Measurements from ENCODE around the gene PLRG1. TPM values are rescaled to one million over a fixed set of nuclear protein-coding genes. Genes with fewer than 3 reads are reported as not detected.

Gene PLRG1
- total RNA-seq, 2 experiments from 2014 or later, result 150 to 152 TPM

- H3K4me3 Mint-ChIP-seq, result no peak overlapping the region
- peaks cover 17% of the 10 kb centered on the region for H3K27me3 Mint-ChIP-seq
- no peaks in the 10 kb centered on the region for H3K36me3 Mint-ChIP-seq
- no peaks in the 10 kb centered on the region for H3K9me3 Mint-ChIP-seq
- no peak for DNase-seq
- no peaks in the 10 kb centered on the region for H3K4me1 Mint-ChIP-seq
- H3K27ac Mint-ChIP-seq, result no peak overlapping the region
These were observed 33.5 kb upstream of the PLRG1 start for GRCh38 chr4:154583677-154584076.

- peaks cover 17% of the 10 kb centered on the region for H3K27me3 Mint-ChIP-seq
- no peaks in the 10 kb centered on the region for H3K9me3 Mint-ChIP-seq
- no peaks in the 10 kb centered on the region for H3K36me3 Mint-ChIP-seq
- H3K27ac Mint-ChIP-seq, result no peak overlapping the region
- H3K4me3 Mint-ChIP-seq, result no peak overlapping the region
- DNase-seq, result no peak
- no peaks in the 10 kb centered on the region for H3K4me1 Mint-ChIP-seq
These were observed 33.0 kb upstream of the PLRG1 start for GRCh38 chr4:154583230-154583629.

DNA sequence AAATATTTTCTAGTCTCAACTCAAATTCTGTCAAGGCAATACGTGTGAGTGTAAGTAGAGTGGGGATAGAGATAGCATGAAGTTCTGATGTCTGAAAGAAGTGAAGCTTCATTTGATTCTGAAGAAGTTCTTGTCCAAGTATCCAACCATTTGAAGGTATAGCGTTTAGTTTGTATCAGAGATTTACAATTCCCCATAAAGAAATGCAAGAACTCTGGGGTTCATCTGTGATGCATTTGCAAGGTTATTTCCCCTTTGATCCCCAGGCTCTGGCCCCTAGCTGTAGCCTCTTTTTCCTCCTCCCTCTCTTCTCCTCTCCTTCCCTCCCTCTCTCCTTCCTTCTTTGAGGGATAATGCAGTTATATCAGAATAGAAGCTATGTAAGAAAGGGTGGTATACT is 32.5 kb upstream of the PLRG1 start:
- Mint-ChIP-seq H3K27ac (no peak overlapping the region), H3K27me3 (peaks cover 18% of the 10 kb centered on the region), H3K36me3 (no peaks in the 10 kb centered on the region), H3K4me3 (no peak overlapping the region), H3K4me1 (no peaks in the 10 kb centered on the region), H3K9me3 (no peaks in the 10 kb centered on the region)
- DNase-seq, result no peak

DNA sequence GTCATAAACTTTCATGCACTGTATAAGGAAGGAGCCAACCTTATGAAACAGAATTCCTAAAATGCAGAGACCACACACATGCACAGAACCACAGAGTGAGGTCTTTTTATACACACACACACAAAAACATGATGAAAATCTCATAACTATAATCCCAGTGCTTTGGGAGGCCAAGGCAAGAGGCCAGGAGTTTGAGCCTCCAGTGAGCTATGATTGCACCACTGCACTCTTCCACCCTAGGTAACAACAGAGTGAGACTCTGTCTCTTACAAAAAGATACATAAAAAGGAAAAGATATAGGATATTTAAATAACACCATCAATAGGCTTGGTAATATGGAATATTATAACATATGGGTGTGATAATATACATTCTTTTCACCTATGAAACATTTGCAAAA is 29.7 kb upstream of the PLRG1 start:
- H3K9me3 Mint-ChIP-seq, result no peaks in the 10 kb centered on the region
- no peaks in the 10 kb centered on the region for H3K4me1 Mint-ChIP-seq
- no peak for DNase-seq
- no peak overlapping the region for H3K27ac Mint-ChIP-seq
- no peaks in the 10 kb centered on the region for H3K36me3 Mint-ChIP-seq
- H3K4me3 Mint-ChIP-seq, result no peak overlapping the region
- H3K27me3 Mint-ChIP-seq, result peaks cover 20% of the 10 kb centered on the region

DNA sequence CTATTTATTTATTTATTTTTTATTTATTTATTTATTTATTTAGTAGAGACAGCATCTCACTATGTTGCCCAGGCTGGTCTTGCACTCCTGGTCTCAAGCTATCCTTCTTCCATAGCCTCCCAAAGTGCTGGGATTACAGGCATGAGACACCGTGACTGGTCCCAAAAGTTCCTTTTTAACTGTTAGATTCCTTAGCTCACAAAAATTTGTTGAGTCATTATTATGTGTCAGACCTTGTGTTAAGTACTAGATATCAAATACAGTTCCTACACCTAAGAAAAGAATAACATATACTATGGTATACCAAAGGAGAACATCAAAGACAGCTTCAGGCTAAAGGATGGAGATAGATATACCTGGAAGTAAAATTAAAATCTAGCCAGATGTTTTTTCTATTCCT is 28.7 kb upstream of the PLRG1 start:
- Mint-ChIP-seq H3K36me3 (no peaks in the 10 kb centered on the region), H3K27ac (no peak overlapping the region), H3K4me1 (no peaks in the 10 kb centered on the region), H3K4me3 (no peak overlapping the region), H3K27me3 (peaks cover 23% of the 10 kb centered on the region), H3K9me3 (no peaks in the 10 kb centered on the region)
- no peak for DNase-seq

DNA sequence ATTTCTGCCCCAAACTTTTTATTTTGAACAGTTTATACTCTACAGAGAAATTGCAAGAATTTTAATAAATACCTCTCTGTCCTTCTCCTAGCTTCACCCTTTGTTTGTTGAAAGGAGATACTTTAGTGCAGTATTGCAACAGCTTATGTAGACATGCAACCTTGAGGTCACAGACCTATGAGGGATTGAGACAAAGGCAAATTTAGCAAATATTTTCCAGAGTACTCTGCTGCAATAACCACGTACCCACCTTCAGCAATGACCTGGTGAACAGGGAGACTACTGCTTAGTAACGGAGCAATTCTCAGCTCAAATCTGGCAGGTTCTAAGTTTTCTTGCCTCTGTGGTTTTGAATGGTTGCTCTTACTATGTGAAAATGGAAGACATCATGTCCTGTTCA is 27.1 kb upstream of the PLRG1 start:
- Mint-ChIP-seq H3K36me3 (no peaks in the 10 kb centered on the region), H3K27ac (no peak overlapping the region), H3K27me3 (peaks cover 23% of the 10 kb centered on the region), H3K4me3 (no peak overlapping the region), H3K4me1 (no peaks in the 10 kb centered on the region), H3K9me3 (no peaks in the 10 kb centered on the region)
- DNase-seq, result no peak

DNA sequence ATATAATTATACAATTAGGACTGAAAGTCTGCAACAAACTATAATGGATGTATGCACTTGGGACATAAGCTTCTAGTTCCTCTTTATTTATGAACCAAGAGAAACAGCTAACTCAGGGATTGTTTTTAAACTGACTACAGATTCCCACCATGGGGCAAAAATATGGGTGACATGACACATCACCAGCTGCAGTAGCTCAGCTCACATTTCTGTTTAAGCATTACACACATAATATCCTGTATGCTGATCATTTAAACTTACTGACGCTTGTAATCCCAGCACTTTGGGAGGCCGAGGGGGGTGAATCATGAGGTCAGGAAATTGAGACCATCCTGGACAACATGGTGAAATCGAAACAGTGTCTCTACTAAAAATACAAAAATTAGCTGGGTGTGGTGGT is 24.1 kb upstream of the PLRG1 start:
- DNase-seq, result no peak
- H3K4me3 Mint-ChIP-seq, result no peak overlapping the region
- H3K4me1 Mint-ChIP-seq, result no peaks in the 10 kb centered on the region

DNA sequence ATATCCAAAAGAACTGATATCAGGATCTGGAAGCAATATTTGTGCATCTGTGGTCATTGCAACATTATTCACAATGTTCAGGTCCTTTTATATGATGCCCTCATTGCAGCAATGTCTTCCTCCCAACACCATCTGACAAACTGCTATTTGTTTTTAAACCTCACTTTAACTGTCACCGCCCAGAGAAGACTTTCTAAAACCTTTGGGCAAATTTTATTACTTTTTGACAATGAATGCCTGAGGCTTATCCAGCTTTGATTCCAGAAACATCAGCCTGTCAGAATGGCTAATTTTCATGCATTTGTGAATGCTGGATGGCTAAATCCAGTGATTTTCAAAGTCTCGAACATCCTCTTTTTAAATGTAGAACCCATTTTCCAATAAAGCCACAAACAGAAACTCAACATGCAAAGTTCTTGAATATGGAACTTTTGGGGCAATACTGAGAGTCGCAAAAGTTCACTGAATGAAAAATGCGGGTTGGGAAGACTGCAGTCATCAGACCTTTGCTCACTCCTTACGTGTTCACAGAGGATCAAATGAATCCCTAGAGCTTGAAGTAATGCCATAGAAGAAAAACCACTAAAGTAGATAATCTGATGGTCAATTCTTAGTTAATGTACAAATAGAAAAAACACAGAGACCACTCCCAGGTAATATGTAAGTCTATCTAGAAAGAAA is 23.1 kb upstream of the PLRG1 start:
- DNase-seq, result no peak
- no peak overlapping the region for H3K27ac Mint-ChIP-seq
- H3K9me3 Mint-ChIP-seq, result no peaks in the 10 kb centered on the region
- H3K27me3 Mint-ChIP-seq, result peaks cover 28% of the 10 kb centered on the region
- no peaks in the 10 kb centered on the region for H3K36me3 Mint-ChIP-seq
- H3K4me1 Mint-ChIP-seq, result no peaks in the 10 kb centered on the region
- H3K4me3 Mint-ChIP-seq, result no peak overlapping the region

More for the DNA sequence above, 24.1 kb upstream of the PLRG1 start:
- Mint-ChIP-seq H3K36me3 (no peaks in the 10 kb centered on the region), H3K27ac (no peak overlapping the region), H3K9me3 (no peaks in the 10 kb centered on the region), H3K27me3 (peaks cover 28% of the 10 kb centered on the region)

DNA sequence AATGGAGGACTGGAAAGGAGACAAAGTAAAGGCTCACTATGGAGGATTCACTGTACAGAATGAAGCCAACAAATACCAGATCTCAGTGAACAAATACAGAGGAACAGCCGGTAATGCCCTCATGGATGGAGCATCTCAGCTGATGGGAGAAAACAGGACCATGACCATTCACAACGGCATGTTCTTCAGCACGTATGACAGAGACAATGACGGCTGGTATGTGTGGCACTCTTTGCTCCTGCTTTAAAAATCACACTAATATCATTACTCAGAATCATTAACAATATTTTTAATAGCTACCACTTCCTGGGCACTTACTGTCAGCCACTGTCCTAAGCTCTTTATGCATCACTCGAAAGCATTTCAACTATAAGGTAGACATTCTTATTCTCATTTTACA is 19.4 kb upstream of the PLRG1 start:
- H3K9me3 Mint-ChIP-seq, result no peaks in the 10 kb centered on the region
- no peak overlapping the region for H3K4me3 Mint-ChIP-seq
- no peak for DNase-seq
- H3K27ac Mint-ChIP-seq, result no peak overlapping the region
- peaks cover 5% of the 10 kb centered on the region for H3K4me1 Mint-ChIP-seq
- H3K27me3 Mint-ChIP-seq, result peaks cover 15% of the 10 kb centered on the region
- no peaks in the 10 kb centered on the region for H3K36me3 Mint-ChIP-seq

- Mint-ChIP-seq H3K27ac (no peak overlapping the region), H3K27me3 (peaks cover 13% of the 10 kb centered on the region), H3K4me1 (peaks cover 5% of the 10 kb centered on the region), H3K4me3 (no peak overlapping the region), H3K9me3 (no peaks in the 10 kb centered on the region), H3K36me3 (no peaks in the 10 kb centered on the region)
- DNase-seq, result no peak
These were observed 18.8 kb upstream of the PLRG1 start for GRCh38 chr4:154569028-154569427.

GRCh38 chr4:154566639-154567204 is 16.5 kb upstream of the PLRG1 start:
- Mint-ChIP-seq H3K27me3 (peaks cover 12% of the 10 kb centered on the region), H3K36me3 (no peaks in the 10 kb centered on the region), H3K9me3 (no peaks in the 10 kb centered on the region), H3K27ac (no peak overlapping the region), H3K4me1 (peaks cover 5% of the 10 kb centered on the region), H3K4me3 (no peak overlapping the region)
- no peak for DNase-seq

- H3K27ac Mint-ChIP-seq, result no peak overlapping the region
- H3K36me3 Mint-ChIP-seq, result no peaks in the 10 kb centered on the region
- no peak overlapping the region for H3K4me3 Mint-ChIP-seq
- no peak for DNase-seq
- H3K4me1 Mint-ChIP-seq, result peaks cover 5% of the 10 kb centered on the region
- H3K9me3 Mint-ChIP-seq, result no peaks in the 10 kb centered on the region
- peaks cover 2% of the 10 kb centered on the region for H3K27me3 Mint-ChIP-seq
These were observed 15.5 kb upstream of the PLRG1 start for GRCh38 chr4:154565704-154566103.

DNA sequence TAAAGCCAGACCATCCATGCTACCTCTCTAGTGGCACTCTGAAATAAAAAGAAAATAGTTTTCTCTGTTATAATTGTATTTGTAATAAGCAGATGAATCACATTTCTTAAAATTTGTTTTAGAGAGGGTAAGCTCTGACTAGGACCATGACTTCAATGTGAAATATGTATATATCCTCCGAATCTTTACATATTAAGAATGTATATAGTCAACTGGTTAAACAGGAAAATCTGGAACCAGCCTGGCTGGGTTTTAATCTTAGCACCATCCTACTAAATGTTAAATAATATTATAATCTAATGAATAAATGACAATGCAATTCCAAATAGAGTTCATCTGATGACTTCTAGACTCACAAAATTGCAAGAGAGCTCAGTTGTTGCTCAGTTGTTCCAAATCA is 14.1 kb upstream of the PLRG1 start:
- no peak overlapping the region for H3K4me3 Mint-ChIP-seq
- no peak for DNase-seq
- no peak overlapping the region for H3K27ac Mint-ChIP-seq
- H3K4me1 Mint-ChIP-seq, result peaks cover 10% of the 10 kb centered on the region
- H3K27me3 Mint-ChIP-seq, result peaks cover 3% of the 10 kb centered on the region
- no peaks in the 10 kb centered on the region for H3K36me3 Mint-ChIP-seq
- no peaks in the 10 kb centered on the region for H3K9me3 Mint-ChIP-seq

GRCh38 chr4:154562697-154563254 is 12.6 kb upstream of the PLRG1 start, which contains the start of gene FGB:
Gene FGB (plus strand): TSS chr4:154563011. CDS start chr4:154563019, 8 bp downstream.
- Mint-ChIP-seq H3K36me3 (no peaks in the 10 kb centered on the region), H3K4me1 (peaks cover 10% of the 10 kb centered on the region), H3K9me3 (no peaks in the 10 kb centered on the region), H3K4me3 (no peak within 1 kb of the TSS), H3K27me3 (peaks cover 8% of the 10 kb centered on the region), H3K27ac (no peak within 1 kb of the TSS)
- no peak for DNase-seq

DNA sequence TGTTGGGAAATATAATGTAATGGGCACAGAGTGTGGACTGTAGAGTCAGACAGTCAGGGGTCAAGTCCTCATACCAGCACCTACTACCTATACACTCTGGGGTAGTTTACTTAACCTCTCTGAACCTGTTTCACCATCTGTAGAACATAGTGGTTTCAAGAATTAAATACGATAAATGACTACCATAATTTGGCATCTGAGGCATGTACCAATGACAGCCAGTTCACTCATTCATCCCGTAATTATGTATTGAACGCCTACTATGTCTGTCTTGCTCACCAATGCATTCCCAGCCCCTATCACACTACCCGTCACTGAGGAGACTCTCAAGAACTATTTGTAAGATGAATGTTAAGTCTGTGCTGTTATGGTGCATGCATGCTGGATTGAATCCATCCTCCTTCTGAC is 10.6 kb upstream of the PLRG1 start:
- Mint-ChIP-seq H3K4me1 (peaks cover 5% of the 10 kb centered on the region), H3K9me3 (no peaks in the 10 kb centered on the region), H3K27ac (no peak overlapping the region), H3K36me3 (no peaks in the 10 kb centered on the region), H3K4me3 (no peak overlapping the region), H3K27me3 (peaks cover 8% of the 10 kb centered on the region)
- DNase-seq, result no peak

DNA sequence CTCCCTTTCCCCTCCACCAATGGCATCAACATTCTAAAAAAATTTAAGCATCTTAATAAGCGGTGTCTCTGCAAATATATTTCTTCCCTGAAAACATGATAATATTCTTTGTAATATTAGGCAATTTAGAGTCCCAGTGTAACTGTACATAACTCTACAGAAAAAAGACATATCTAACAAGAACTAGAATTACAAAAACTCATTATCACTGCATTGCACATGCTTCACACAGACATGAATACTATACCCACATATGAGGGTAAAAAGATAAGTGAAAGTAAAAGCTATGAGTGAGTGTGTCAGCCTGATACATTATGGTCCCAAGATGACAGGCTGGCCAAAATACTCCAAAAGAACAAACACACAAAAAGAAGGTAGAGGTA is 10.2 kb upstream of the PLRG1 start:
- no peak for DNase-seq
- peaks cover 5% of the 10 kb centered on the region for H3K4me1 Mint-ChIP-seq
- H3K36me3 Mint-ChIP-seq, result no peaks in the 10 kb centered on the region
- no peak overlapping the region for H3K4me3 Mint-ChIP-seq
- peaks cover 8% of the 10 kb centered on the region for H3K27me3 Mint-ChIP-seq
- H3K27ac Mint-ChIP-seq, result no peak overlapping the region
- no peaks in the 10 kb centered on the region for H3K9me3 Mint-ChIP-seq
